Activated CD8-positive, alpha-beta T cell treated with anti-CD3 and anti-CD28 coated beads for 36 hours (primary cell): Measurements from ENCODE around the gene FAM83F. TPM values are rescaled to one million over a fixed set of nuclear protein-coding genes. Genes with fewer than 3 reads are reported as not detected.

Source experiments
- ATAC-seq: fragments of 200-7000 bp; cut with Tn5 transposase; one replicate; pipeline ENCODE4 v1.10.0; 2021; ENCODE audit warnings: mild to moderate bottlenecking, moderate library complexity
- CTCF ChIA-PET: fragments of 350-600 bp; sonication (Branson Sonifier 250); formaldehyde crosslinking; loops from one replicate; lab custom pipeline; 2021; ENCODE audit warnings: antibody characterized with exemption; lab: Charles Lee
- POLR2A ChIA-PET: fragments of 350-600 bp; sonication (Branson Sonifier 250); formaldehyde crosslinking; loops from one replicate; lab custom pipeline; 2021; ENCODE audit warnings: antibody characterized with exemption; lab: Charles Lee
- DNase-seq: peaks from one replicate; pipeline ENCODE4 v3.0.0-alpha.2; 2020
- H3K27ac Mint-ChIP-seq: one replicate; pipeline ENCODE4 v1.8.0; 2021; ENCODE audit warnings: mild to moderate bottlenecking, mixed read lengths
- H3K27me3 Mint-ChIP-seq: one replicate; pipeline ENCODE4 v1.8.0; 2021; ENCODE audit warnings: mixed read lengths
- H3K36me3 Mint-ChIP-seq: one replicate; pipeline ENCODE4 v1.8.0; 2021; ENCODE audit warnings: low read depth, mixed read lengths
- H3K4me1 Mint-ChIP-seq: one replicate; pipeline ENCODE4 v1.8.0; 2021; ENCODE audit warnings: low read depth, mixed read lengths
- H3K4me3 Mint-ChIP-seq: one replicate; pipeline ENCODE4 v1.8.0; 2021; ENCODE audit warnings: mild to moderate bottlenecking, moderate library complexity, mixed read lengths
- H3K9me3 Mint-ChIP-seq: one replicate; pipeline ENCODE4 v1.8.0; 2021; ENCODE audit warnings: mixed read lengths
- intact Hi-C: fragments of 100-400 bp; cut with micrococcal nuclease; formaldehyde crosslinking; loops from one replicate; pipeline ENCODE4 v1.10.0; 2022
- total RNA-seq, 2 experiments: library from RNA; stranded (reverse); gene quantifications; one replicate each; pipeline ENCODE4 v1.2.3, GENCODE V29; 2021
- TF ChIP-seq, protein P1 (sequence below): fragments of 200-600 bp; IDR thresholded peaks from one replicate; pipeline ENCODE4 v1.8.0; 2022; ENCODE audit warnings: antibody characterized with exemption, mild to moderate bottlenecking

Gene FAM83F
- total RNA-seq, 2 experiments from 2014 or later = 1.5 to 2.0 TPM

DNA sequence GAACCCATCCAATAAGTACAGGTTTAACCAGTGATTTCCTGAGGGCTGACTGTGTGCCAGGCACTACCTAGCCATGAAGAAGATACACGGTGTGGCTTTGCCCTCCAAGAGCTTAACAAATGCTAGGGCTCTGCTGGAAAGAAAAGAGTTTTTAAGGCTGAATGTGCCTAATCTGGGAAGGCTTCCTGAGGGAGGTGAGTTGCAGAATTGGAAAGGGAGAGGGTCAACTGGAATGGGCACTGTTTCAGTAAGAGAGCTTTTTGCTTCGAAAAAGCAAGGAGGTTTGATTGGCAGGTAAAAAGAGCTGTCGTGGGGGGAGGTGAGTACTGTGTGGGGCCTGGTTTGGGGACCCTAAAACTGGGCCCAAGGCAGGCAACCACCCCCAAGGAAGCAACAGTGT, 2.7 kb downstream of the FAM83F start:
- intact Hi-C loops = no loop called here
- no peak for DNase-seq
- ATAC-seq = no peak
- CTCF ChIA-PET = interaction anchor here (0.7 to 3.2 kb wide), 2 partner anchors 27 to 65 kb away, joined by 3 to 19 read pairs; no protein-coding TSS in a partner anchor
- Mint-ChIP-seq H3K4me3 (no peak overlapping the region), H3K9me3 (no peaks in the 10 kb centered on the region), H3K27ac (no peak overlapping the region), H3K4me1 (peaks cover 16% of the 10 kb centered on the region), H3K27me3 (peaks cover 10% of the 10 kb centered on the region), H3K36me3 (no peaks in the 10 kb centered on the region)
- TF ChIP-seq, protein P1, sequence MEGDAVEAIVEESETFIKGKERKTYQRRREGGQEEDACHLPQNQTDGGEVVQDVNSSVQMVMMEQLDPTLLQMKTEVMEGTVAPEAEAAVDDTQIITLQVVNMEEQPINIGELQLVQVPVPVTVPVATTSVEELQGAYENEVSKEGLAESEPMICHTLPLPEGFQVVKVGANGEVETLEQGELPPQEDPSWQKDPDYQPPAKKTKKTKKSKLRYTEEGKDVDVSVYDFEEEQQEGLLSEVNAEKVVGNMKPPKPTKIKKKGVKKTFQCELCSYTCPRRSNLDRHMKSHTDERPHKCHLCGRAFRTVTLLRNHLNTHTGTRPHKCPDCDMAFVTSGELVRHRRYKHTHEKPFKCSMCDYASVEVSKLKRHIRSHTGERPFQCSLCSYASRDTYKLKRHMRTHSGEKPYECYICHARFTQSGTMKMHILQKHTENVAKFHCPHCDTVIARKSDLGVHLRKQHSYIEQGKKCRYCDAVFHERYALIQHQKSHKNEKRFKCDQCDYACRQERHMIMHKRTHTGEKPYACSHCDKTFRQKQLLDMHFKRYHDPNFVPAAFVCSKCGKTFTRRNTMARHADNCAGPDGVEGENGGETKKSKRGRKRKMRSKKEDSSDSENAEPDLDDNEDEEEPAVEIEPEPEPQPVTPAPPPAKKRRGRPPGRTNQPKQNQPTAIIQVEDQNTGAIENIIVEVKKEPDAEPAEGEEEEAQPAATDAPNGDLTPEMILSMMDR = no peak
- POLR2A ChIA-PET = no interaction called here

DNA sequence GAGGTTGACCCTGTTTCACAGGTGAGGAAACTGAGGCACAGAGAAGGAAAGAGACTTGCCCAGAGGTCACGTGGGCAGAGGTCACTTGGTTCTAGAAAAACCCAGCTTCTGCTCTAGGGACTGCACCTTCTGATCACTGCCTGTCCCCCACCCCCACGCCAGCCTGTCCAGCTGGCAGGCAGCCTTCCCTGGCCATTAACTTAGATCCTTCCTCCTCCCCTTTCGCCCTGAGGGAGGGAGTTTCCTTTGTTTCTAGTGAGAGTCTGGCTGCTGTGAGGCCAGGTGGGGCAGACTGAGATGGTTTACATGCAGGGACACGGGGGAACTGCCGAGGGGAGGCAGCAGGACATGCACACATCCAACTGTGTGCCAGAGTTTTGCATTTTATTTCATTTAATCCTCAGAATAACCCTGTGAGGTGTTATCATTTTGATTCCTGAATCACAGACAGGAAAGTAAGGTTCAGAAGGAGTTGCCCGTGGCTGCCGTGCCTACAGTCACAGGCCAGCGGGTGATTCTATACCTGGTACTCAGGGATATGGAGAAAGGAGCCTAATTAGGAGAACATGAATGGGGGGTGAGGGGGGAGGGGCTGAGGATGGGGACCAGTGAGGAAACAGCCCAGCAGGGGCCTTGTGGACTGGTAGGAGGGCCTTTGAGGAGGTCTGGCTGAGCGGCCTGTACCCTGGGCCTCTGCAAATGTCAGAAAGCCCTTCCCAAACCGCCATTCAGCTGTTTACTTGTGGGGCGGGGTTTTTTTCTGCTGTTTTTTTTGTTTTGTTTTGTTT, 3.4 kb downstream of the FAM83F start:
- Mint-ChIP-seq H3K9me3 (no peaks in the 10 kb centered on the region), H3K27me3 (peaks cover 7% of the 10 kb centered on the region), H3K4me3 (no peak overlapping the region), H3K36me3 (no peaks in the 10 kb centered on the region), H3K27ac (no peak overlapping the region), H3K4me1 (peaks cover 16% of the 10 kb centered on the region)
- ChIA-PET CTCF (interaction anchor here (0.7 to 3.2 kb wide), 2 partner anchors 27 to 66 kb away, joined by 3 to 19 read pairs; no protein-coding TSS in a partner anchor), POLR2A (no interaction called here)
- ATAC-seq = no peak
- TF ChIP-seq, protein P1 = no peak
- no peak for DNase-seq
- intact Hi-C loops = no loop called here

DNA sequence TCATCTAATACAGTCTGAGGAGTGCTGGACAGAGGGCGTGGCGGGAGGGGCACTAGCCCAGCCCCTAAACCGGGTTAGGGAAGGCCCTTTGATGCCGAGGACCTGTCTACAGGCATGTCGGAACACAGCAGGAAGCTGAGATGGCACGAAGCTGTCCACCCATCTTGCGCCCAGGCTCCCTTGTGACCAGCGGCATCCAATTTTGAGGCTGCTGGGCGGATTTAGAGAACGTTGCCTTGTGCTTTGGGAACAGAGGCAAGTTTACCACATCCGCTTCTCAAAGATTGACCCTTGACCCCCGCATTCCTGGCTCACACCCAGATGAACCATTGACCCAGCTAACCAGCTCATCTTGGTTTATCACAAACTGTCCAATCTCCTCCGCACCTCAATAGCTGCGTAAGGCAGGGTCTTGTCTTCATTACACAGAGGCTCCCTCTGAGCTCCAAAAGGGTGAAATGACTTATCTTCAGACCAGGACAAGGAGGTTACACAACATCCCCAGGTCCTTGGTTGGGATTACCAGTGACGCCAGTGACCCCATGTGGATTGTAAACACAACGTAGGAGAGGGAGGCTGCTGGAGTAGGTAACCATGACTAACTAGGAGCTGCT, 4.5 kb downstream of the FAM83F start:
- Mint-ChIP-seq H3K4me3 (no peak overlapping the region), H3K4me1 (peaks cover 6% of the 10 kb centered on the region), H3K36me3 (no peaks in the 10 kb centered on the region), H3K27me3 (peaks cover 7% of the 10 kb centered on the region), H3K9me3 (no peaks in the 10 kb centered on the region), H3K27ac (no peak overlapping the region)
- TF ChIP-seq, protein P1 = no peak
- no peak for DNase-seq
- ChIA-PET CTCF (interaction anchor here (0.9 to 1.3 kb wide), 3 partner anchors 15 to 67 kb away, joined by 3 to 4 read pairs (median 4); no protein-coding TSS in a partner anchor), POLR2A (interaction anchor here (1.0 to 1.5 kb wide), 2 partner anchors 11 to 45 kb away, joined by 3 to 7 read pairs; no protein-coding TSS in a partner anchor)
- ATAC-seq = no peak
- intact Hi-C loops = no loop called here

DNA sequence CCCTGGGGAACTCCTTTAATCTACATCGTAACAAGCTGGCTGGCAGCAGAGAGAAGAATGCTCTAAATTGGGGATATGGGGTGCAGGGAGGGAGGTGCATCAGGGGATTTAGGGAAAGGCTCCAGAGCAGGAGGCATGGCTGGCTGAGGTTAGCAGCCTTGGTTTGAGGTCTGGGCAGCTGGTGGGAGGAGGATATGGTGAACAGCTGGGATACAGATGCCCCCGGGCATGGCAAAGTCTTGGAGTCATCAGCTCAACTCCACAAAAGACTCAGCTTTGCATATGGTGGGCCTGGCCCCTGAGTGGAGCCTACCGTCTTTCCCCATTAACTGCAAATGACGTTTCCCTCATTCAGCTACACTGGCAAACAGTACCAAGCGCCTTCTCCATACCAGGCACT, 5.4 kb downstream of the FAM83F start:
- Mint-ChIP-seq H3K4me1 (peaks cover 6% of the 10 kb centered on the region), H3K27me3 (peaks cover 7% of the 10 kb centered on the region), H3K9me3 (no peaks in the 10 kb centered on the region), H3K36me3 (no peaks in the 10 kb centered on the region), H3K27ac (no peak overlapping the region), H3K4me3 (no peak overlapping the region)
- no peak for ATAC-seq
- no peak for DNase-seq
- intact Hi-C loops = no loop called here
- POLR2A ChIA-PET = interaction anchor here (0.8 to 1.6 kb wide), 4 partner anchors 9 to 44 kb away, joined by 3 to 7 read pairs (median 4); no protein-coding TSS in a partner anchor
- TF ChIP-seq, protein P1 = no peak
- CTCF ChIA-PET = interaction anchor here (0.9 to 2.1 kb wide), 6 partner anchors 9 to 465 kb away, joined by 3 to 10 read pairs (median 5); no protein-coding TSS in a partner anchor
